Mesenchymal stem cell (in vitro differentiated cells and primary cell): ENCODE results near the gene NUB1.

Source experiments
- DNase-seq: peaks from one replicate; pipeline ENCODE4 v3.0.0-alpha.2; 2013
- H2AFZ ChIP-seq: one replicate; pipeline ENCODE4 v1.6.1; 2013; ENCODE audit warnings: low read depth, mild to moderate bottlenecking, control low read depth, inconsistent platforms, low read length, moderate library complexity
- H2AK5ac ChIP-seq: 2 replicates; pipeline ENCODE4 v1.6.1; 2013; ENCODE audit warnings: low read length, moderate library complexity, mild to moderate bottlenecking, inconsistent platforms; ENCODE audit not compliant: severe bottlenecking
- H2BK120ac ChIP-seq: one replicate; pipeline ENCODE4 v1.6.1; 2013; ENCODE audit warnings: low read depth, mild to moderate bottlenecking, inconsistent platforms, low read length, moderate library complexity
- H2BK12ac ChIP-seq, 2 experiments: one replicate each; pipeline ENCODE4 v1.6.1; 2013; ENCODE audit warnings: inconsistent platforms in 2 of 2, low read length in 2 of 2, mild to moderate bottlenecking in 2 of 2, moderate library complexity in 2 of 2, control low read depth in 1 of 2
- H2BK15ac ChIP-seq: one replicate; pipeline ENCODE4 v1.6.1; 2013; ENCODE audit warnings: mild to moderate bottlenecking, low read depth, inconsistent platforms; ENCODE audit not compliant: poor library complexity, severe bottlenecking
- H2BK5ac ChIP-seq: 2 replicates; pipeline ENCODE4 v1.6.1; 2013; ENCODE audit warnings: low read depth, mild to moderate bottlenecking, low read length, control low read depth, inconsistent platforms; ENCODE audit not compliant: poor library complexity, severe bottlenecking
- H3K14ac ChIP-seq, 2 experiments: one replicate each; pipeline ENCODE4 v1.6.1; 2013; ENCODE audit warnings: inconsistent platforms in 2 of 2, low read length in 2 of 2, control low read depth in 1 of 2, mild to moderate bottlenecking in 1 of 2, moderate library complexity in 1 of 2
- H3K18ac ChIP-seq, 2 experiments: one replicate each; pipeline ENCODE4 v1.6.1; 2013; ENCODE audit warnings: inconsistent platforms in 2 of 2, low read length in 2 of 2, control low read depth in 1 of 2, low read depth in 1 of 2, mild to moderate bottlenecking in 1 of 2
- H3K23ac ChIP-seq, 2 experiments: one replicate each; pipeline ENCODE4 v1.6.1; 2013; ENCODE audit warnings: inconsistent platforms in 2 of 2, low read length in 2 of 2, mild to moderate bottlenecking in 2 of 2, moderate library complexity in 2 of 2, control low read depth in 1 of 2
- H3K27ac ChIP-seq: 2 replicates; pipeline ENCODE4 v1.5.1; 2013; ENCODE audit warnings: mild to moderate bottlenecking, moderate library complexity, low read length, control low read depth, inconsistent platforms; ENCODE audit not compliant: poor library complexity, severe bottlenecking
- H3K27me3 ChIP-seq, 2 experiments: 2 replicates each; pipeline versions ENCODE4 v1.6.1 to v1.7.0; 2013; ENCODE audit warnings: low read length in 2 of 2, mild to moderate bottlenecking in 2 of 2, moderate library complexity in 2 of 2, control low read depth in 1 of 2, inconsistent platforms in 1 of 2; ENCODE audit not compliant: control insufficient read depth in 1 of 2, insufficient read depth in 1 of 2
- H3K36me3 ChIP-seq, 2 experiments: 2 replicates each; pipeline versions ENCODE4 v1.6.1 to v1.7.0; 2013; ENCODE audit warnings: low read length in 2 of 2, control low read depth in 1 of 2, inconsistent platforms in 1 of 2, low read depth in 1 of 2, mild to moderate bottlenecking in 1 of 2; ENCODE audit not compliant: insufficient read depth in 2 of 2, control insufficient read depth in 1 of 2
- H3K4ac ChIP-seq, 2 experiments: one replicate each; pipeline ENCODE4 v1.6.1; 2013; ENCODE audit warnings: inconsistent platforms in 2 of 2, low read length in 2 of 2, mild to moderate bottlenecking in 2 of 2, moderate library complexity in 2 of 2, control low read depth in 1 of 2, low read depth in 1 of 2
- H3K4me1 ChIP-seq: 2 replicates; pipeline ENCODE4 v1.6.1; 2013; ENCODE audit warnings: low read depth, low read length, control low read depth; ENCODE audit not compliant: control insufficient read depth, insufficient read depth
- H3K4me2 ChIP-seq: 2 replicates; pipeline ENCODE4 v1.6.1; 2013; ENCODE audit warnings: low read length, mild to moderate bottlenecking, inconsistent platforms; ENCODE audit not compliant: poor library complexity, severe bottlenecking
- H3K4me3 ChIP-seq, 2 experiments: 2 replicates each; pipeline versions ENCODE4 v1.5.1 to v1.7.0; 2013; ENCODE audit warnings: low read length in 2 of 2, mild to moderate bottlenecking in 2 of 2, control low read depth in 1 of 2, low read depth in 1 of 2; ENCODE audit not compliant: insufficient read depth in 1 of 2
- H3K79me1 ChIP-seq: replicated peaks from 2 replicates; pipeline ENCODE4 v1.6.1; 2013; ENCODE audit warnings: mild to moderate bottlenecking, control low read depth, low read length, inconsistent platforms; ENCODE audit not compliant: poor library complexity, severe bottlenecking
- H3K9ac ChIP-seq: 2 replicates; pipeline ENCODE4 v1.7.0; 2013; ENCODE audit warnings: mild to moderate bottlenecking, low read length, moderate library complexity
- H3K9me3 ChIP-seq: 2 replicates; pipeline ENCODE4 v1.7.0; 2013; ENCODE audit warnings: mild to moderate bottlenecking, low read length; ENCODE audit not compliant: control insufficient read depth
- H4K8ac ChIP-seq: one replicate; pipeline ENCODE4 v1.6.1; 2013; ENCODE audit warnings: inconsistent platforms, mild to moderate bottlenecking, low read length, moderate library complexity
- H4K91ac ChIP-seq: one replicate; pipeline ENCODE4 v1.6.1; 2013; ENCODE audit warnings: mild to moderate bottlenecking, low read length, inconsistent platforms
- WGBS: methylation state at CpG from one replicate; pipeline ENCODE4 v1.1.7; 2013; ENCODE audit warnings: mixed read lengths; 5-methylcytosine and 5-hydroxymethylcytosine counted together

NUB1 gene

GRCh38 chr7:151298765-151299164 lies 42.8 kb upstream of the NUB1 start:
- H3K36me3 ChIP-seq, result no peaks in the 10 kb centered on the region
- H3K4ac ChIP-seq, result no peak overlapping the region
- H3K18ac ChIP-seq, result no peak overlapping the region
- H3K27me3 ChIP-seq, result peaks cover 39 to 65% of the 10 kb centered on the region in 2 experiments
- H2BK12ac ChIP-seq, result no peak overlapping the region
- 60% methylated on average over 1 of the region's 5 CpGs for WGBS
- no peak overlapping the region for H3K14ac ChIP-seq
- H3K27ac ChIP-seq, result no peak overlapping the region
- no peak overlapping the region for H2BK15ac ChIP-seq
- H2BK120ac ChIP-seq, result no peak overlapping the region
- no peak for DNase-seq
- H4K8ac ChIP-seq, result no peak overlapping the region
- H2BK5ac ChIP-seq, result no peak overlapping the region
- H3K9ac ChIP-seq, result no peak overlapping the region
- H3K23ac ChIP-seq, result no peak overlapping the region
- no peak overlapping the region for H3K4me2 ChIP-seq
- H3K9me3 ChIP-seq, result peaks cover 3% of the 10 kb centered on the region
- H4K91ac ChIP-seq, result no peak overlapping the region
- H3K79me1 ChIP-seq, result no peaks in the 10 kb centered on the region
- H3K4me3 ChIP-seq, result no peak overlapping the region
- no peak overlapping the region for H2AFZ ChIP-seq
- no peak overlapping the region for H2AK5ac ChIP-seq
- peaks cover 6% of the 10 kb centered on the region for H3K4me1 ChIP-seq

GRCh38 chr7:151299530-151299929 lies 42.1 kb upstream of the NUB1 start:
- no peak for DNase-seq
- H3K9ac ChIP-seq, result no peak overlapping the region
- H3K36me3 ChIP-seq, result no peaks in the 10 kb centered on the region
- 89% methylated on average over 6 of the region's 6 CpGs for WGBS
- no peaks in the 10 kb centered on the region for H3K79me1 ChIP-seq
- no peak overlapping the region for H3K23ac ChIP-seq
- peaks cover 36 to 58% of the 10 kb centered on the region in 2 experiments for H3K27me3 ChIP-seq
- peak overlapping the region; percentile 16 for H4K91ac ChIP-seq
- H3K14ac ChIP-seq, result no peak overlapping the region
- no peak overlapping the region for H2BK120ac ChIP-seq
- H3K4me1 ChIP-seq, result peaks cover 6% of the 10 kb centered on the region
- no peak overlapping the region for H2BK12ac ChIP-seq
- H3K27ac ChIP-seq, result no peak overlapping the region
- no peak overlapping the region for H2AK5ac ChIP-seq
- H3K4me3 ChIP-seq, result no peak overlapping the region
- no peak overlapping the region for H3K4me2 ChIP-seq
- H4K8ac ChIP-seq, result no peak overlapping the region
- no peak overlapping the region for H3K18ac ChIP-seq
- H3K4ac ChIP-seq, result no peak overlapping the region
- H2BK5ac ChIP-seq, result no peak overlapping the region
- H2BK15ac ChIP-seq, result no peak overlapping the region
- no peak overlapping the region for H2AFZ ChIP-seq
- H3K9me3 ChIP-seq, result peaks cover 3% of the 10 kb centered on the region

- WGBS, result 84% methylated on average over 6 of the region's 7 CpGs
- Histone ChIP-seq H2AK5ac (no peak overlapping the region), H3K9ac (no peak overlapping the region), H3K14ac (no peak overlapping the region), H3K18ac (no peak overlapping the region), H2AFZ (no peak overlapping the region), H4K8ac (no peak overlapping the region), H3K9me3 (peaks cover 3% of the 10 kb centered on the region), H3K79me1 (no peaks in the 10 kb centered on the region), H3K4ac (no peak overlapping the region), H2BK120ac (no peak overlapping the region), H3K4me3 (no peak overlapping the region), H3K4me2 (no peak overlapping the region), H3K36me3 (no peaks in the 10 kb centered on the region), H3K4me1 (peaks cover 6% of the 10 kb centered on the region), H3K27ac (no peak overlapping the region), H3K23ac (no peak overlapping the region), H3K27me3 (peaks cover 36 to 56% of the 10 kb centered on the region in 2 experiments), H4K91ac (no peak overlapping the region), H2BK15ac (no peak overlapping the region), H2BK5ac (no peak overlapping the region), H2BK12ac (no peak overlapping the region)
- DNase-seq, result no peak
Observed at GRCh38 chr7:151299940-151300645, 41.5 kb upstream of the NUB1 start.

GRCh38 chr7:151301471-151302462 lies 39.8 kb upstream of the NUB1 start:
- H4K91ac ChIP-seq, result no peak overlapping the region
- H3K27me3 ChIP-seq, result peaks cover 46 to 65% of the 10 kb centered on the region in 2 experiments
- H3K23ac ChIP-seq, result no peak overlapping the region
- H2AK5ac ChIP-seq, result no peak overlapping the region
- H2BK15ac ChIP-seq, result peak overlapping the region; percentile 2
- no peak overlapping the region for H2AFZ ChIP-seq
- H3K4ac ChIP-seq, result no peak overlapping the region
- no peaks in the 10 kb centered on the region for H3K79me1 ChIP-seq
- H4K8ac ChIP-seq, result no peak overlapping the region
- no peak overlapping the region for H3K14ac ChIP-seq
- no peak for DNase-seq
- no peak overlapping the region for H2BK12ac ChIP-seq
- no peaks in the 10 kb centered on the region for H3K36me3 ChIP-seq
- WGBS, result 80% methylated on average over 20 of the region's 20 CpGs
- H3K18ac ChIP-seq, result no peak overlapping the region
- no peak overlapping the region for H3K27ac ChIP-seq
- H3K4me2 ChIP-seq, result no peak overlapping the region
- no peaks in the 10 kb centered on the region for H3K9me3 ChIP-seq
- no peak overlapping the region for H2BK5ac ChIP-seq
- peaks cover 6% of the 10 kb centered on the region for H3K4me1 ChIP-seq
- H3K4me3 ChIP-seq, result no peak overlapping the region
- no peak overlapping the region for H2BK120ac ChIP-seq
- no peak overlapping the region for H3K9ac ChIP-seq
